K562 (cell line): ENCODE measurements around the gene SLC46A3. TPM values are rescaled to one million over a fixed set of nuclear protein-coding genes. Genes with fewer than 3 reads are reported as not detected.

ENCODE experiments used
- ATAC-seq: fragments of 200-7000 bp; cut with Tn5 transposase; 3 replicates; pipeline ENCODE4 v1.9.1; 2020; ENCODE audit warnings: moderate library complexity
- BruUV-seq: library from RNA; stranded (reverse); fragments of 400-500 nt; replicated peaks from 2 replicates; lab custom pipeline; 2021; lab: Mats Ljungman, UMichigan
- CTCF ChIA-PET: fragments of 300-600 bp; formaldehyde crosslinking; extraction: SDS; loops from one replicate; lab custom pipeline; 2021; ENCODE audit warnings: low intra/inter-chr PET ratio; lab: Yijun Ruan, JAX
- POLR2A ChIA-PET: fragments of 300-600, 350-650 bp; sonication (Branson Sonifier 250); formaldehyde crosslinking; extraction: SDS; loops from one replicate; lab custom pipeline; 2021; ENCODE audit warnings: antibody characterized with exemption, inconsistent platforms; lab: Yijun Ruan, JAX
- DNase-seq, 4 experiments: peaks; one replicate each; pipeline versions ENCODE4 v3.0.0 to v3.0.0-alpha.2; 2011 to 2018; ENCODE audit warnings: low spot score in 3 of 4, mixed read lengths in 3 of 4; ENCODE audit errors: extremely low read depth in 1 of 4
- FAIRE-seq: peaks from 2 replicates; lab custom pipeline; 2011; peaks lifted over from hg19 to GRCh38; lab: Jason Lieb, UNC
- H2AFZ ChIP-seq: 2 replicates; pipeline ENCODE4 v1.6.0; 2011; ENCODE audit warnings: low read depth, low read length, control low read depth, inconsistent platforms
- H3K27ac ChIP-seq: fragments of 200-600 bp; 3 replicates; pipeline ENCODE4 v1.8.0; 2011; ENCODE audit warnings: low read depth, mild to moderate bottlenecking, control low read depth, inconsistent platforms, low read length, moderate library complexity, mixed read lengths; ENCODE audit errors: extremely low read depth
- H3K27me3 ChIP-seq, 2 experiments: fragments of 300-600 bp in 1 of 2; 2 replicates in 1 of 2; 3 replicates in 1 of 2; pipeline versions ENCODE4 v1.6.0 to v1.8.0; 2011; ENCODE audit warnings: inconsistent platforms in 2 of 2, low read length in 2 of 2, mild to moderate bottlenecking in 1 of 2, mixed read lengths in 1 of 2, moderate library complexity in 1 of 2; ENCODE audit not compliant: control insufficient read depth in 2 of 2, insufficient read depth in 2 of 2
- H3K36me3 ChIP-seq: fragments of 300-600 bp; 3 replicates; pipeline ENCODE4 v1.8.0; 2011; ENCODE audit warnings: mild to moderate bottlenecking, low read length, inconsistent platforms; ENCODE audit not compliant: control insufficient read depth, insufficient read depth
- H3K4me1 ChIP-seq, 2 experiments: fragments of 200-600 bp in 1 of 2; replicated peaks in 1 of 2; 2 replicates in 1 of 2; 3 replicates in 1 of 2; pipeline versions ENCODE4 v1.5.1 to v1.8.0; 2011; ENCODE audit warnings: inconsistent platforms in 2 of 2, low read length in 2 of 2, mild to moderate bottlenecking in 1 of 2, mixed read lengths in 1 of 2, moderate library complexity in 1 of 2; ENCODE audit not compliant: control insufficient read depth in 2 of 2, insufficient read depth in 2 of 2
- H3K4me2 ChIP-seq: 2 replicates; pipeline ENCODE4 v1.6.1; 2011; ENCODE audit warnings: low read length, control low read depth, inconsistent platforms, mixed read lengths; ENCODE audit not compliant: insufficient read depth
- H3K4me3 ChIP-seq: fragments of 200-600 bp; sonication (generic), shearing (Covaris generic); 2 replicates; pipeline ENCODE4 v1.5.1; 2016; ENCODE audit warnings: control low read depth, inconsistent platforms
- H3K79me2 ChIP-seq: fragments of 200-600 bp; 3 replicates; pipeline ENCODE4 v1.8.0; 2011; ENCODE audit warnings: low read length, inconsistent platforms; ENCODE audit not compliant: control insufficient read depth, insufficient read depth
- H3K9ac ChIP-seq, 2 experiments: 2 replicates each; pipeline versions ENCODE4 v1.6.0 to v1.6.1; 2011; ENCODE audit warnings: low read depth in 2 of 2, low read length in 2 of 2, control low read depth in 1 of 2, inconsistent platforms in 1 of 2, mild to moderate bottlenecking in 1 of 2, mixed read lengths in 1 of 2; ENCODE audit not compliant: insufficient read depth in 1 of 2
- H3K9me1 ChIP-seq: one replicate; pipeline ENCODE4 v1.6.0; 2011; ENCODE audit warnings: inconsistent platforms, mild to moderate bottlenecking, low read length, moderate library complexity; ENCODE audit not compliant: control insufficient read depth, insufficient read depth
- H3K9me3 ChIP-seq: replicated peaks from 2 replicates; pipeline ENCODE4 v1.5.1; 2011; ENCODE audit warnings: low read depth, low read length, inconsistent platforms; ENCODE audit not compliant: control insufficient read depth, insufficient read depth
- H4K20me1 ChIP-seq: replicated peaks from 2 replicates; pipeline ENCODE4 v1.6.1; 2011; ENCODE audit warnings: low read length, inconsistent platforms, mixed read lengths; ENCODE audit not compliant: control insufficient read depth, insufficient read depth
- NFE2 ChIP-seq: IDR thresholded peaks from 2 replicates; pipeline ENCODE4 v1.6.1; 2014; ENCODE audit warnings: antibody characterized with exemption, low read depth
- ZNF121 ChIP-seq: sonication (generic); formaldehyde crosslinking; conservative IDR thresholded peaks from 2 replicates; pipeline ENCODE4 v1.8.0; 2022; ENCODE audit warnings: missing genetic modification reagents
- ZNF644 ChIP-seq: fragments of 200-800 bp; sonication (Bioruptor generic); IDR thresholded peaks from 2 replicates; pipeline ENCODE4 v1.6.1; 2016; ENCODE audit warnings: low read depth, missing genetic modification characterization, missing compliant biosample characterization
- WGBS: fragments of 100-300 bp; shearing (Covaris generic); methylation state at CpG from one replicate; pipeline ENCODE4 v1.1.6; 2016; ENCODE audit warnings: low coverage, mixed read lengths; ENCODE audit not compliant: insufficient coverage; ENCODE audit errors: missing lambda C conversion rate; 5-methylcytosine and 5-hydroxymethylcytosine counted together
- in situ Hi-C: fragments of 300-500 bp; cut with MboI; formaldehyde crosslinking; loops from 4 replicates; pipeline ENCODE4 v1.15.0; 2018; ENCODE audit warnings: inconsistent platforms, mixed read lengths
- intact Hi-C: fragments of 100-400 bp; cut with micrococcal nuclease; formaldehyde crosslinking; loops from 2 replicates; pipeline ENCODE4 v1.14.2; 2022
- polyA plus RNA-seq, 8 experiments: library from polyadenylated mRNA; depleted of rRNA in 4 of 8; stranded (reverse) in 5 of 8; unstranded in 3 of 8; fragments of >200 nt; fragmentation: Nextera tagmentation in 2 of 8; fragmentation: Illumina TruSeq in 1 of 8; extraction: Ambion mirVana in 2 of 8; extraction: Trizol in 1 of 8; gene quantifications; 2 replicates each; pipeline versions ENCODE4 v1.2.1 to v1.2.3, GENCODE V29; 2011 to 2014; ENCODE audit warnings: inconsistent platforms in 1 of 8, missing spikeins in 1 of 8
- total RNA-seq, 7 experiments: library from RNA; depleted of rRNA in 6 of 7; stranded (reverse); fragments of >200 nt in 6 of 7; fragmentation: Illumina TruSeq in 2 of 7; extraction: Trizol in 2 of 7; gene quantifications; 2 replicates each; pipeline versions ENCODE4 v1.2.1 to v1.2.3, GENCODE V29; 2011 to 2021; ENCODE audit warnings: low replicate concordance in 1 of 7
- TF ChIP-seq, protein P1 (sequence below): fragments of 450-650 bp; formaldehyde crosslinking; conservative IDR thresholded peaks from 2 replicates; pipeline ENCODE4 v1.4.0; 2022; ENCODE audit warnings: mild to moderate bottlenecking, missing genetic modification characterization

The SLC46A3 gene
- total and polyA plus RNA-seq, 9 of the 15 experiments (the other 6 are each of a cell fraction or from before 2014, with no cell fraction given) = 0.14 to 1.2 (median 0.51) TPM

GRCh38 chr13:28659621-28659970 is 59.2 kb downstream of the SLC46A3 start:
- WGBS = 0% methylated on average over 2 of the region's 4 CpGs
- H3K4me3 ChIP-seq = peak overlapping the region; percentile 95
- H4K20me1 ChIP-seq = no peaks in the 10 kb centered on the region; the same call in 1 of the 2 replicates
- H3K36me3 ChIP-seq = peaks cover 46% of the 10 kb centered on the region
- peaks cover 4 to 14% of the 10 kb centered on the region in 2 experiments; a peak in 3 of 5 replicates for H3K4me1 ChIP-seq
- H3K9me1 ChIP-seq = no peaks in the 10 kb centered on the region
- FAIRE-seq (peak; percentile 23), DNase-seq (peak in 2 of 4 experiments; percentile 6 to 7), ATAC-seq (peak; percentile 4; the same call in 2 of the 3 replicates)
- H3K27me3 ChIP-seq = no peaks in the 10 kb centered on the region
- TF ChIP-seq NFE2 (0 out of 2 replicates have a peak, but pooled peaks have one; percentile 8), ZNF644 (tag) (no peak), ZNF121 (no peak)
- H3K9ac ChIP-seq = peak overlapping the region; percentile 92 to 93
- in situ Hi-C loops = no loop called here
- no peaks in the 10 kb centered on the region for H3K9me3 ChIP-seq
- intact Hi-C loops = no loop called here
- ChIA-PET POLR2A (interaction anchor here (1.1 to 1.2 kb wide), 2 partner anchors 92 to 128 kb away, joined by 3 to 4 read pairs; no protein-coding TSS in a partner anchor), CTCF (no interaction called here)
- no TSS peak for BruUV-seq
- peaks cover 73% of the 10 kb centered on the region for H3K79me2 ChIP-seq
- peak overlapping the region; percentile 95 for H3K4me2 ChIP-seq
- peak overlapping the region; percentile 91; the same call in 1 of the 2 replicates for H2AFZ ChIP-seq
- H3K27ac ChIP-seq = peak overlapping the region; percentile 81

DNA sequence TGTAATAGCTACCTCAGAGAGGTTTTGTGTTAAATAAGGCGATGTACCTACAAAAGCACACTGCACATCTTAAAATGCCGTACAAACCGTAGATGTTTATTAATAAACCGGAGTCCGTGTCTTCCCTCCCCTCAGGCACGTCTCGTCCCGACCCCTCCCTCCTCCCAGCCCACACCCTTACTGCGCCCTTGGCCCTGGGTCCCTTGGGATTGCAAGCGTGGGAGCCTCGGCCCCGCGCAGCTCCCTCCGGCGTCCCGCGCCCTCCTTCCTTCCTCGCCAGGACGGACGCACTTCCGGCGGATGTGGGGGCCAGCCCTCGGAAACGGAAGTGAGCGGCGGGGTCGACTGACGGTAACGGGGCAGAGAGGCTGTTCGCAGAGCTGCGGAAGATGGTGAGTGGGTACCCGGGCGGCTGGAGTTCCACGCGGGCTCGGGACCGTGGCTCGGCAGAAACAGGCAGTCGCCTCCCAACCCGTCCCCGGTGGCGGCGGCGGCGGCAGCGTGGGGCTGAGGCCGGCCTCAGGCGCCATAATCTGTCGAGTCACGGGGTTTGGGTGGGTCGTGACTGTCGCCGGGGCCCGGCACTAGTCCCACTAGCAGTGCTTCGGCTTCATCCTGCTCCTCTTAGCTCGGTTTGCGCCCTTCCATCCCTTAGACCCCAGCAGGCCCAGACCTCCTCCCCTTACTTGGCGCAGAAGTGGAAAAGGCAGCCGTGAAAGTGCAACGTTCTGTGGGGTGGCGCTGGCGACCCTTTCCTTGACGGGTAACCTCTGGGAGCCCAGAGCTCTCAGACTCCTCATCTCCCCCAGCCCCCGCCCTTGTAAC is 59.8 kb downstream of the SLC46A3 start, which contains the start of gene POMP:
Gene POMP, plus strand, starts transcription at position 335 of the 825 bp plus-strand sequence. Its CDS starts 55 bp downstream, at position 390.
- Histone ChIP-seq H3K9me1 (no peaks in the 10 kb centered on the region), H2AFZ (peak within 1 kb of the TSS; percentile 91), H3K27ac (peak within 1 kb of the TSS; percentile 81), H4K20me1 (no peaks in the 10 kb centered on the region; the same call in 1 of the 2 replicates), H3K9ac (peak within 1 kb of the TSS; percentile 92 to 93), H3K4me3 (peak within 1 kb of the TSS; percentile 95), H3K9me3 (no peaks in the 10 kb centered on the region), H3K4me2 (peak within 1 kb of the TSS; percentile 95), H3K27me3 (no peaks in the 10 kb centered on the region), H3K79me2 (peaks cover 72% of the 10 kb centered on the region), H3K36me3 (peaks cover 41% of the 10 kb centered on the region), H3K4me1 (peaks cover 4 to 14% of the 10 kb centered on the region in 2 experiments; a peak in 3 of 5 replicates)
- DNase-seq (peak; percentile 83 to 91 (median 86)), FAIRE-seq (peak; percentile 84), ATAC-seq (peak; percentile 97)
- in situ Hi-C loops (no loop called here), intact Hi-C loops (no loop called here)
- ChIA-PET CTCF (no interaction called here), POLR2A (interaction anchor here (0.6 to 2.1 kb wide), 5 partner anchors 18 to 361 kb away, joined by 3 to 8 read pairs (median 3); no protein-coding TSS in a partner anchor)
- no TSS peak for BruUV-seq
- WGBS = 1% methylated on average over 43 of the region's 64 CpGs
- TF ChIP-seq, protein P1, sequence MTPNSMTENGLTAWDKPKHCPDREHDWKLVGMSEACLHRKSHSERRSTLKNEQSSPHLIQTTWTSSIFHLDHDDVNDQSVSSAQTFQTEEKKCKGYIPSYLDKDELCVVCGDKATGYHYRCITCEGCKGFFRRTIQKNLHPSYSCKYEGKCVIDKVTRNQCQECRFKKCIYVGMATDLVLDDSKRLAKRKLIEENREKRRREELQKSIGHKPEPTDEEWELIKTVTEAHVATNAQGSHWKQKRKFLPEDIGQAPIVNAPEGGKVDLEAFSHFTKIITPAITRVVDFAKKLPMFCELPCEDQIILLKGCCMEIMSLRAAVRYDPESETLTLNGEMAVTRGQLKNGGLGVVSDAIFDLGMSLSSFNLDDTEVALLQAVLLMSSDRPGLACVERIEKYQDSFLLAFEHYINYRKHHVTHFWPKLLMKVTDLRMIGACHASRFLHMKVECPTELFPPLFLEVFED (CRISPR knock-in tag) = no peak
